Upper lobe of right lung (tissue), 1 donor: ENCODE results near the gene DUSP5. TPM values are rescaled to one million over a fixed set of nuclear protein-coding genes. Genes with fewer than 3 reads are reported as not detected.
"Not testable (repeated sequence)": the region's sequence is repeated elsewhere in the genome, so short reads cannot be mapped to it uniquely, and the experiment has no call there.

Experiments used
- ATAC-seq: fragments of 200-7000 bp; cut with Tn5 transposase; one replicate; pipeline ENCODE4 v1.9.1; 2020; ENCODE audit warnings: mild to moderate bottlenecking, moderate library complexity
- DNase-seq: peaks from one replicate; pipeline ENCODE4 v3.0.0-alpha.2; 2020
- H3K27ac ChIP-seq: fragments of 200-600 bp; one replicate; pipeline ENCODE4 v1.8.0; 2022
- H3K27me3 ChIP-seq: fragments of 200-600 bp; one replicate; pipeline ENCODE4 v1.8.0; 2022; ENCODE audit warnings: mild to moderate bottlenecking
- H3K36me3 ChIP-seq: fragments of 200-600 bp; one replicate; pipeline ENCODE4 v1.8.0; 2022
- H3K4me1 ChIP-seq: fragments of 200-600 bp; one replicate; pipeline ENCODE4 v1.8.0; 2022
- H3K4me3 ChIP-seq: fragments of 200-600 bp; one replicate; pipeline ENCODE4 v1.8.0; 2022; ENCODE audit warnings: mild to moderate bottlenecking
- H3K9me3 ChIP-seq: fragments of 200-600 bp; one replicate; pipeline ENCODE4 v1.8.0; 2022
- intact Hi-C: fragments of 100-400 bp; cut with DNase I; formaldehyde crosslinking; loops from one replicate; pipeline ENCODE4 v1.11.0; 2022
- total RNA-seq: library from RNA; stranded (reverse); fragmentation: NEBNext Ultra II Directional; extraction: Animal tissue kit (Norgen Biotek cat#: 25700); gene quantifications from one replicate; pipeline ENCODE4 v1.2.1, GENCODE V29; 2021
- TF ChIP-seq, protein P1 (sequence below): fragments of 200-600 bp; IDR thresholded peaks from one replicate; pipeline ENCODE4 v1.8.0; 2022; ENCODE audit warnings: antibody characterized with exemption
- donor health status: DM: no; HTN: yes; CAD: no; lungs with severe emphysema.

Gene DUSP5
- total RNA-seq, 1 donor from 2014 or later = 24.0 TPM

DNA sequence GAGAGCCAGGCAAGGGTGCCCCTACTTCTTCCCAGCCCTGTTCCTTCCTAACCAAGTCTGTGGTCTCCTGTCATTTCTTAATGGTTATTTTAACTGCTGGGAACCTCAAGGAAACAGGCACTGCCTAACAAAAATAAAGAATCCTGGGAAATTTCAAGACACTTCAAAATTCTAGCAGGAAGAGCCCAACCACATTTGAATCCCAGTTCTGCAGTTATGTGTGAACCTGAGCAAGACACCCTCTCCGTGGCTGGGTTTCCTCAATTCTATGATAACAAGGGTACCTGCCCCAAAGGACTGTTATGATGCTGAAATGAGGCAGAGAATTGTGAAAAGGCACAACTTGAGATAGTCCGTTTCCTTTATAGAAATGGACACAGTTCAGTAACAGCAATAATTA is 36.2 kb upstream of the DUSP5 start:
- intact Hi-C loops = no loop called here
- Histone ChIP-seq H3K4me1 (peaks cover 6% of the 10 kb centered on the region), H3K36me3 (no peaks in the 10 kb centered on the region), H3K9me3 (no peaks in the 10 kb centered on the region), H3K27ac (no peak overlapping the region), H3K4me3 (no peak overlapping the region), H3K27me3 (no peaks in the 10 kb centered on the region)
- TF ChIP-seq, protein P1, sequence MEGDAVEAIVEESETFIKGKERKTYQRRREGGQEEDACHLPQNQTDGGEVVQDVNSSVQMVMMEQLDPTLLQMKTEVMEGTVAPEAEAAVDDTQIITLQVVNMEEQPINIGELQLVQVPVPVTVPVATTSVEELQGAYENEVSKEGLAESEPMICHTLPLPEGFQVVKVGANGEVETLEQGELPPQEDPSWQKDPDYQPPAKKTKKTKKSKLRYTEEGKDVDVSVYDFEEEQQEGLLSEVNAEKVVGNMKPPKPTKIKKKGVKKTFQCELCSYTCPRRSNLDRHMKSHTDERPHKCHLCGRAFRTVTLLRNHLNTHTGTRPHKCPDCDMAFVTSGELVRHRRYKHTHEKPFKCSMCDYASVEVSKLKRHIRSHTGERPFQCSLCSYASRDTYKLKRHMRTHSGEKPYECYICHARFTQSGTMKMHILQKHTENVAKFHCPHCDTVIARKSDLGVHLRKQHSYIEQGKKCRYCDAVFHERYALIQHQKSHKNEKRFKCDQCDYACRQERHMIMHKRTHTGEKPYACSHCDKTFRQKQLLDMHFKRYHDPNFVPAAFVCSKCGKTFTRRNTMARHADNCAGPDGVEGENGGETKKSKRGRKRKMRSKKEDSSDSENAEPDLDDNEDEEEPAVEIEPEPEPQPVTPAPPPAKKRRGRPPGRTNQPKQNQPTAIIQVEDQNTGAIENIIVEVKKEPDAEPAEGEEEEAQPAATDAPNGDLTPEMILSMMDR = no peak
- DNase-seq (no peak), ATAC-seq (no peak)

DNA sequence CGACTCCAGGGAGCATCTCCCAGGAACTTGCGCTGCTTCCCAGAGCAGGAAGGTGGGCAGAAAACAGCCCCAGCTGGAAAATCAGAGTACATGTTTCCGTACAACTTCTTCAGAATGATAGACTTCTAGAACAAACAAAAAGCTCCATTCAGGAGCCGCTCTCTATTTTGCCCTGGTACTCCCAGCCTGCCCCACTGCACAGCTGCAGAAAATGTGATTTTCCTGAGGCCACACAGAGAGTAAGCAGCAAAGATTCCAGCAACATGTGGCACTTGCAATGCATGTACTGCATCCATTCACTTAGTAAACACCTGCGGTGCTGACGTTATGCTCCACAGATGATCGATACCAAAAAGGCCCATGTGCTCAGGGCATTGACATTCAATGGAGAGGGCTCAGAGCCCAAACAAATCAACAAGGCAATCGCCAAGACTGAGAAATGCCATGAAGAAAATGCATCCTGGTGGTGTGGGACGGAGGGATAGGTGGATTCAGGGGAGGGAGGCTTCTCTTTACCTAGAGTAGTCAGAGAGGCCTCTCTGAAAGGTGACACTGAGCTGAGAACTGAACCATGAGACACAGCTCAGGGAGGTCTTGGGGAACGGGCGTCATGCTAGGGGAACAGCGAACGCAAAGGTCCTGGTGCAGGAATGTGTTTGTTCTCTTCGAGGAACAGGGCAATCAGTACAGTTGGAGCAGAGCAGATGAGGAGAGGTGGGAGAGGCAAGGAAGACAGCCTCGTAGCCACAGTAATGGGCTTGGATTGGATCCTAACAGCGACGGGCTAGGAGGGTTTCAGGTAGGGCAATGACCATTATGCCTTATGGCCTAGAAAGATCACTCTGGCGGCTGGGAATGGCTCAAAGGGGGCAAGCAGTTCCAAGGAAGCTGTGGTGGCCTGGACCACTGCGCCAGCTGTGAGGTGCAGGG is 35.3 kb upstream of the DUSP5 start:
- TF ChIP-seq, protein P1 = no peak
- DNase-seq (no peak), ATAC-seq (no peak)
- no peak overlapping the region for H3K4me3 ChIP-seq
- intact Hi-C loops = no loop called here
- peaks cover 6% of the 10 kb centered on the region for H3K4me1 ChIP-seq
- no peaks in the 10 kb centered on the region for H3K27me3 ChIP-seq
- no peaks in the 10 kb centered on the region for H3K9me3 ChIP-seq
- H3K36me3 ChIP-seq = no peaks in the 10 kb centered on the region
- no peak overlapping the region for H3K27ac ChIP-seq

DNA sequence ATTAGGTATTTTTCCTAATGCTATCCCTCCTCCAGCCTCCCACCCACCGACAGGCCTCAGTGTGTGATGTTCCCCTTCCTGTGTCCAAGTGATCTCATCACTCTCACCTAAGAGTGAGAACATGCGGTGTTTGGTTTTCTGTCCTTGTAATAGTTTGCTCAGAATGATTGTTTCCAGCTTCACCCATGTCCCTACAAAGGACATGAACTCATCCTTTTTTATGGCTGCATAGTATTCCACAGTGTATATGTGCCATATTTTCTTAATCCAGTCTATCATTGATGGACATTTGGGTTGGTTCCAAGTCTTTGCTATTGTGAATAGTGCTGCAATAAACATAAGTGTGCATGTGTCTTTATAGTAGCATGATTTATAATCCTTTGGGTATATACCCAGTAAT is 29.4 kb upstream of the DUSP5 start:
- H3K27me3 ChIP-seq, H3K4me1 ChIP-seq, H3K9me3 ChIP-seq, H3K27ac ChIP-seq, ATAC-seq, H3K4me3 ChIP-seq, DNase-seq, intact Hi-C loops, H3K36me3 ChIP-seq: not testable (repeated sequence)

DNA sequence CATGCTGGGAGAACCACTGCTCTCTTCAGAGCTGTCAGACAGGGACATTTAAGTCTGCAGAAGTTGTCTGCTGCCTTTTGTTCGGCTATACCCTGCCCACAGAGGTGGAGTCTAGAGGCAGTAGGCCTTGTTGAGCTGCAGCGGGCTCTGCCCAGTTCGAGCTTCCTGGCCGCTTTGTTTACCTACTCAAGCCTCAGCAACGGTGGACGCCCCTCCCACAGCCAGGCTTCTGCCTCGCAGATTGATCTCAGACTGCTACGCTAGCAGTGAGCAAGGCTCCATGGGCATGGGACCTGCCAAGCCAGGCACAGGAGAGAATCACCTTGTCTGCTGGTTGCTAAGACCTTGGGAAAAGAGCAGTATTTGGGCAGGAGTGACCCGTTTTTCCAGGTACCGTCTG is 27.2 kb upstream of the DUSP5 start:
- DNase-seq, H3K4me3 ChIP-seq, H3K4me1 ChIP-seq, H3K27me3 ChIP-seq, H3K36me3 ChIP-seq, ATAC-seq, H3K9me3 ChIP-seq, H3K27ac ChIP-seq, intact Hi-C loops: not testable (repeated sequence)

DNA sequence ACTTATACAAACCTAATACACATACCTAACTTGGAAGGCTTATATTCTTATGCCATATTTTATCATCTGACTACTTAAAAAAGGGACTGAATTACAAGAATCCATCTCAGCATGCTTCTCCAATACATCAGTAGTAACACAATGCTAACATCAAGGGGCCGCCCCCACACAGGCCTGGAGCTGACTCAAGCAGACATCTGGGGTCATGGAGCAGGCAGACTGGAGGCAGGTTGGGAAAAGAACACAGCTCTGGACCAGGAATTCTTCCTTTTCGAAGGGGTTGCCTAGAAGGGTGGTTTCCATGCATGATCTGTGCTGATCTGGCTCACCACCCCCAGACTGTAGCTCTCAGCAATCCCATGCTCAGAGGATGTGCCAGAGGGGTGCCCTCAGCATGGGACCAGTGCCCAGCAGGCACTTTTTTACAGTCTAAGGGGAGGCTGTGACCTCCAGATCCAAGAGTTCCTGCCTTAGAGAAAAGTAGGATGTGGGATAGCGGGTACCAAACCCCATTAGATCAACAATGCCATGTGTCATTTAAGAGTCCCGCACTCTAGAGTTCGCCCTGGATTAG is 26.1 kb upstream of the DUSP5 start:
- no peaks in the 10 kb centered on the region for H3K4me1 ChIP-seq
- H3K36me3 ChIP-seq = no peaks in the 10 kb centered on the region
- no peaks in the 10 kb centered on the region for H3K27me3 ChIP-seq
- H3K4me3 ChIP-seq = no peak overlapping the region
- no peak overlapping the region for H3K27ac ChIP-seq
- intact Hi-C loops = no loop called here
- ATAC-seq (no peak), DNase-seq (no peak)
- TF ChIP-seq, protein P1 = no peak
- H3K9me3 ChIP-seq = no peaks in the 10 kb centered on the region

DNA sequence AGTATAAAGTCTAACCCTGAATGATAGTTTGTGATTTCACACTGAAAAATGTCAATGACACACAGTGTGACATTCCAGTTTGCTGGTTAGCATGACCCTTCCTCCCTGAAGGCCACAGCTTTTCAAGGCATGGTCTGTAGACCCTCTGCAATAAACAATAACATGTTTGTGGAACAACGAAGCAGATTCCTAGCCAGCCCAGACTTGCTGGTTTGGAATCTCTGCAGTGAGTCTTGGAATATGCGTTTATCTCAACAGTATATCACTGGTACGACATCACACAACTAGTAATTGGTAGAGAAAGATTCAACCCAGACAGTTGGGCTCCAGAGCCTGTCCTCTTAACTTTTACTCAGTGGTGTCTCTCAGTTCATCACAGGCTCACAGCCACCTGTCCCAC is 23.7 kb upstream of the DUSP5 start:
- no peaks in the 10 kb centered on the region for H3K4me1 ChIP-seq
- H3K9me3 ChIP-seq = no peaks in the 10 kb centered on the region
- DNase-seq (no peak), ATAC-seq (no peak)
- H3K4me3 ChIP-seq = no peak overlapping the region
- H3K27ac ChIP-seq = no peak overlapping the region
- intact Hi-C loops = no loop called here
- H3K27me3 ChIP-seq = no peaks in the 10 kb centered on the region
- TF ChIP-seq, protein P1 = no peak
- H3K36me3 ChIP-seq = no peaks in the 10 kb centered on the region
